ENCODE data around the gene KRTAP12-3. TPM values are rescaled to one million over a fixed set of nuclear protein-coding genes. Genes with fewer than 3 reads are reported as not detected.
"Not testable (repeated sequence)": the region's sequence is repeated elsewhere in the genome, so short reads cannot be mapped to it uniquely, and the experiment has no call there.

KRTAP12-3 gene, protein sequence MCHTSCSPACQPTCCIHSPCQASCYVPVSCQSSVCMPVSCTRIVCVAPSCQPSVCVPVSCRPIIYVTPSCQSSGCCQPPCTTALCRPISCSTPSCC
- not detected in 2 replicates for total RNA-seq

DNA sequence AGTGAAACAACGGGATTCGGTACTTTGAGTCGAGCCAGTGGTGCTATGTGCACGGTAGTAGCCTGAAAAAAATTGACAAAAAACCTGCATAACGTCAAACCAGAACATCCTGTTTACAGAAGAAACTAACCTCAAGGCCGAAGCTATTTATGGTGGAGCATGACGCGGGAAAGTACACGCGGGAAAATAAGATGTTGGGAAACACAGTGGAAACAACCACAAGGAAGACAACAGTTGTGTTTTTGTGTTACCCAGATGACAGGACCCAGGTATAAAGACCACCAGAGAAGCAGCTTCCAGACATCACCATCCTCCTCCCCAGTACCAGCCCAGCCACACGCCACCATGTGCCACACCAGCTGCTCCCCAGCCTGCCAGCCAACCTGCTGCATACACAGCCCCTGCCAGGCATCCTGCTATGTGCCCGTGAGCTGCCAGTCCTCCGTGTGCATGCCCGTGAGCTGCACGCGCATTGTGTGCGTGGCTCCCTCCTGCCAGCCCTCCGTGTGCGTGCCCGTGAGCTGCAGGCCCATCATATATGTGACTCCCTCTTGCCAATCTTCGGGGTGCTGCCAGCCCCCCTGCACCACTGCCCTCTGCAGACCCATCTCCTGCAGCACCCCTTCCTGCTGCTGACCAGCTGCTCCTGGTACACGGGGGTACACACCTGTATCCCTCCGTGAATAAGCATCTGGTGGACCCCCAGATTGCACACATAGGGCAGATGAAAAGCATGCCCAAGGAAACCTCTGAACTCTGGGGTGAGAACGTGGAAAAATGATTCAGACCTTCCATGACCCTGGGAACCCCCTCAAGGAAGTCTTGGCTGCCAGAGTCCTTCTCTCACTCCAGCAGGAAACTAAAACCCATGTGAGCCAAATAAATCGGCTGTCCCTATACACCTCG lies at the start of gene KRTAP12-3:
Gene KRTAP12-3 (plus strand): TSS at position 298 of the 906 bp plus-strand sequence. CDS start 48 bp downstream, at position 346.
- H3K36me3 Mint-ChIP-seq (ENCODE audit: low read depth), result no peaks in the 10 kb centered on the region
- DNase-seq, result no peak
- peaks cover 30% of the 10 kb centered on the region for H3K27me3 Mint-ChIP-seq
- H3K4me3 Mint-ChIP-seq, result no peak within 1 kb of the TSS
- ChIA-PET CTCF (no interaction called here), POLR2A (no interaction called here)
- H3K4me1 Mint-ChIP-seq, result peaks cover 2% of the 10 kb centered on the region
- ATAC-seq (ENCODE audit: low read depth), result no peak
- peaks cover 24% of the 10 kb centered on the region for H3K9me3 Mint-ChIP-seq
- intact Hi-C loops (cut with micrococcal nuclease), result no loop called here
- TF ChIP-seq, protein P1, sequence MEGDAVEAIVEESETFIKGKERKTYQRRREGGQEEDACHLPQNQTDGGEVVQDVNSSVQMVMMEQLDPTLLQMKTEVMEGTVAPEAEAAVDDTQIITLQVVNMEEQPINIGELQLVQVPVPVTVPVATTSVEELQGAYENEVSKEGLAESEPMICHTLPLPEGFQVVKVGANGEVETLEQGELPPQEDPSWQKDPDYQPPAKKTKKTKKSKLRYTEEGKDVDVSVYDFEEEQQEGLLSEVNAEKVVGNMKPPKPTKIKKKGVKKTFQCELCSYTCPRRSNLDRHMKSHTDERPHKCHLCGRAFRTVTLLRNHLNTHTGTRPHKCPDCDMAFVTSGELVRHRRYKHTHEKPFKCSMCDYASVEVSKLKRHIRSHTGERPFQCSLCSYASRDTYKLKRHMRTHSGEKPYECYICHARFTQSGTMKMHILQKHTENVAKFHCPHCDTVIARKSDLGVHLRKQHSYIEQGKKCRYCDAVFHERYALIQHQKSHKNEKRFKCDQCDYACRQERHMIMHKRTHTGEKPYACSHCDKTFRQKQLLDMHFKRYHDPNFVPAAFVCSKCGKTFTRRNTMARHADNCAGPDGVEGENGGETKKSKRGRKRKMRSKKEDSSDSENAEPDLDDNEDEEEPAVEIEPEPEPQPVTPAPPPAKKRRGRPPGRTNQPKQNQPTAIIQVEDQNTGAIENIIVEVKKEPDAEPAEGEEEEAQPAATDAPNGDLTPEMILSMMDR (IDR thresholded peaks at IDR 0.05), result no peak
- H3K27ac Mint-ChIP-seq, result no peak within 1 kb of the TSS

DNA sequence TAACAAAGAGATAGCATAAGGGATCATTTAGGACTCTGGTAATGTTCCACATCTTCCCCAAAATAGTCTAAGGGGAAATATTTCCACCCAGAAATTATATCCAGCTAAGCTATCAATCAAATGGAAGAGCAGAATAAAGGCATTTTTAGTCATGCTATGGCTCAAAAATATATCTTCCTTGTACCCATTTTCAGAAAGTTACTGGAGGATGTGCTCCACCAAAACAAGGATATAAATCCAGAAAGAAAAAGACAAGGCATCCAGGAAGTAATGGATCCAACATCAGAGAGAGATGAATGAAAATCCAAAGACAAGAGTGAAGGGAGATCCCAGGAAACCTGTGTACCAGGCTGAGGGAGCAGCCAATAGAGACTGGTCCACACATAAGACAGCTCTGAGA lies 48.5 kb upstream of the KRTAP12-3 start:
- DNase-seq (no peak), ATAC-seq (ENCODE audit: low read depth) (no peak)
- ChIA-PET POLR2A (no interaction called here), CTCF (no interaction called here)
- TF ChIP-seq, protein P1 (IDR thresholded peaks at IDR 0.05), result no peak
- no peaks in the 10 kb centered on the region for H3K36me3 Mint-ChIP-seq (ENCODE audit: low read depth)
- H3K9me3 Mint-ChIP-seq, result peaks cover 28% of the 10 kb centered on the region
- H3K27me3 Mint-ChIP-seq, result peaks cover 13% of the 10 kb centered on the region
- intact Hi-C loops (cut with micrococcal nuclease), result no loop called here
- no peak overlapping the region for H3K27ac Mint-ChIP-seq
- H3K4me3 Mint-ChIP-seq, result no peak overlapping the region
- H3K4me1 Mint-ChIP-seq, result no peaks in the 10 kb centered on the region

DNA sequence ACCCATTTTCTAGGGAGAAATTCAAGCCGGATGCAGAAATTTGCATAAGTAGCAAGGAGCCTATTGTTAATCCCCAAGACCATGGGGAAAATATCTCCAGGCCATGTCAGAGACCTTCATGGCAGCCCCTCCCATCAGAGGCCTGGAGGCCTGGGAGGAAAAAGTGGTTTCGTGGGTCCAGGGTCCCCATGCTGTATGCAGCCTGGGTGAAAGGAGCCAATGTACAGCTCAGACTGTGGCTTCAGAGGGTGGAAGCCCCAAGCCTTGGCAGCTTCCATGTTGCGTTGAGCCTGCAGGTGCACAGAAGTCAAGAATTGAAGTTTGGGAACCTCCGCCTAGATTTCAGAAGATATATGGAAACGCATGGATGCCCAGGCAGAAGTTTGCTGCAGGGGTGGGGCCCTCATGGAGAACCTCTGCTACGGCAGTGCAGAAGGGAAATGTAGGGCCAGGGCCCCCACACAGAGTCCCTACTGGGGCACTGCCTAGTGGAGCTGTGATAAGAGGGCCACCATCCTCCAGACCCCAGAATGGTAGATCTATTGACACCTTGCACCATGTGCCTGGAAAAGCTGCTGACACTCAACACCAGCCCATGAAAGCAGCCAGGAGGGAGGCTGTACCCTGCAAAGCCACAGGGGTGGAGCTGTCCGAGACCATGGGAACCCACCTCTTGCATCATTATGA lies 47.4 kb upstream of the KRTAP12-3 start:
- intact Hi-C loops (cut with micrococcal nuclease); H3K4me1 Mint-ChIP-seq; CTCF ChIA-PET; POLR2A ChIA-PET; ATAC-seq (ENCODE audit: low read depth); DNase-seq; H3K4me3 Mint-ChIP-seq; H3K27ac Mint-ChIP-seq; H3K36me3 Mint-ChIP-seq (ENCODE audit: low read depth): not testable (repeated sequence)
- Mint-ChIP-seq H3K9me3 (peaks cover 24% of the 10 kb centered on the region), H3K27me3 (peaks cover 11% of the 10 kb centered on the region)

DNA sequence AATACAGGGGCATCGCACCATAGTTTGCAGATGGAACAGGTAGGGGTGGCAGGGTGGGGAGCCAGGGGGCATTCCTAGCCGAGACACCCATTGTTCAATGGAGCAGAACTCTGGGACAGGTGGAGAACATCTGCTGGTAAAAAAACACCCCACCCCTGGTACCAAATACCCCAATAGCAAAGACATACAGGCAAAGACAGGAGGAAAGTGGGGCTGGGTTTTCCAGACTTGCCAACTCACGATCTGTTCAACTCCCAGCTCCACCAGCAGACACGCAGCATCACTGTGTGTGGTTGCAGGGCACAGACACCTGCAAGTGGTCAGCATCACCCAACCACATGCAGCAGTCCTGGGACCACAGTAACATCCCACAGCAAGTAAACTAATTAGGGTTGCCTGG lies 46.2 kb upstream of the KRTAP12-3 start:
- DNase-seq (no peak), ATAC-seq (ENCODE audit: low read depth) (no peak)
- Mint-ChIP-seq H3K4me1 (no peaks in the 10 kb centered on the region), H3K27me3 (peaks cover 9% of the 10 kb centered on the region), H3K36me3 (ENCODE audit: low read depth) (no peaks in the 10 kb centered on the region), H3K9me3 (peaks cover 19% of the 10 kb centered on the region), H3K27ac (no peak overlapping the region), H3K4me3 (no peak overlapping the region)
- intact Hi-C loops (cut with micrococcal nuclease), result no loop called here
- ChIA-PET CTCF (no interaction called here), POLR2A (no interaction called here)
- TF ChIP-seq, protein P1 (IDR thresholded peaks at IDR 0.05), result no peak

DNA sequence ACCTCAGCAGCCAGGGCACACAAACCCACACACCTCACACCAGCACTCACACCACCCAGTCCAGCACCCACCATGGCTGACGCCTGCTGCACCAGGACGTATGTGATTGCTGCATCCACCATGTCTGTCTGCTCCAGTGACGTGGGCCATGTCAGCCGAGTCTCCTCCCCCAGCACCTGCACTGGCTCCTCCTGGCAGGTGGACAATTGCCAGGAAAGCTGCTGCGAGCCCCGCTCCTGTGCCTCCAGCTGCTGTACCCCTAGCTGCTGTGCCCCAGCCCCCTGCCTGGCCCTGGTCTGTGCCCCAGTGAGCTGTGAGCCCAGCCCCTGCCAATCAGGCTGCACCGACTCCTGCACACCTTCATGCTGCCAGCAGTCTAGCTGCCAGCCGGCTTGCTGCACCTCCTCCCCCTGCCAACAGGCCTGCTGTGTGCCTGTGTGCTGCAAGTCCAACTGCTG lies 45.7 kb upstream of the KRTAP12-3 start, which contains the start of gene KRTAP10-8:
Gene KRTAP10-8 (plus strand): TSS at position 51 of the 458 bp plus-strand sequence. CDS start 22 bp downstream, at position 73.
- H3K27me3 Mint-ChIP-seq, result peaks cover 7% of the 10 kb centered on the region
- TF ChIP-seq, protein P1 (IDR thresholded peaks at IDR 0.05), result no peak

More for the DNA sequence above, 45.7 kb upstream of the KRTAP12-3 start, which contains the start of gene KRTAP10-8:
- intact Hi-C loops (cut with micrococcal nuclease), result no loop called here
- Mint-ChIP-seq H3K4me1 (no peaks in the 10 kb centered on the region), H3K27ac (no peak within 1 kb of the TSS), H3K9me3 (peaks cover 18% of the 10 kb centered on the region), H3K4me3 (no peak within 1 kb of the TSS), H3K36me3 (ENCODE audit: low read depth) (no peaks in the 10 kb centered on the region)
- CTCF ChIA-PET, result no interaction called here
- POLR2A ChIA-PET, result no interaction called here
- ATAC-seq (ENCODE audit: low read depth), result no peak
- no peak for DNase-seq
